Stimulated activated CD4-positive, alpha-beta T cell treated with anti-CD3 and anti-CD28 coated beads, Interleukin-2, amount 100 ng/mL, for 48 hours (primary cell): ENCODE data around the gene MYD88.
"Not testable (repeated sequence)": the region's sequence is repeated elsewhere in the genome, so short reads cannot be mapped to it uniquely, and the experiment has no call there.

ENCODE experiments used
- DNase-seq, 2 donors: peaks; one replicate each; pipeline ENCODE4 v3.0.0-alpha.2; 2020

Gene MYD88

DNA sequence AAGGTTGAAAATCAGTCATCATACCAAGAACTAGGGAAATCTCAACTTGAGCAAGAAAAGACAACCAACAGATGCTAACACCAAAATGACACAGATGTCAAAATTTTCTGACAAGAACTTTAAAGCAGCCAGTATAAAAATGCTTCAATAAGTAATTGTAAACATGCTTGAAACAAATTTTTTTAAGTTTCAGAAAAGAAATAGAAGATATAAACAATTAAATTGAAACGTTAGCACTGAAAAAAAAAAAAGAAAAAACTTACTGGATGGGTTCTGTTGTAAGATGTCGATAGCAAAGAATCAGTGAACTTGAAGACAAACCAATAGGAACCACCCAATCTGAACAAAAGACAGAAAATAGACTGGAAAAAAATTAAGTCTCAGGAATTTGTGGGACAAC lies 8.0 kb downstream of the MYD88 start:
- DNase-seq: no peak

DNA sequence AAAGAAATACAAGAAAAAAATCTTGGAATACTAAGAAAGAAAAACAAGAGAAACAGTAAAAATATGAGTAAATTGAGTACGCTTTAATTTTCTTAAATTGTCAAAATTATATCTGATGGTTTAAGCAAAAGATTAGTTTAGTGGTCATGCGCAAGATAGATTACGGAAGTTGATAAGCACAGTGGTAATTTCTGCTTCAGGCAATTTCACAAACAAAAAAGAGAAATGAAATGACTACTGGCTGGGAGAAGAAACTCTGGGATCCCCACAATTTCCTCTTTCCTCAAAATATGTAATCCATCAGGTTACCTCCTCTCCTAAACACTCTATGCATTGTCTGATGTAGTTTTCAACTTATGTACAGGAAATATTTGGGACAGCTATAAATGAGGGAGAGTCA lies 9.0 kb downstream of the MYD88 start:
- DNase-seq: no peak

DNA sequence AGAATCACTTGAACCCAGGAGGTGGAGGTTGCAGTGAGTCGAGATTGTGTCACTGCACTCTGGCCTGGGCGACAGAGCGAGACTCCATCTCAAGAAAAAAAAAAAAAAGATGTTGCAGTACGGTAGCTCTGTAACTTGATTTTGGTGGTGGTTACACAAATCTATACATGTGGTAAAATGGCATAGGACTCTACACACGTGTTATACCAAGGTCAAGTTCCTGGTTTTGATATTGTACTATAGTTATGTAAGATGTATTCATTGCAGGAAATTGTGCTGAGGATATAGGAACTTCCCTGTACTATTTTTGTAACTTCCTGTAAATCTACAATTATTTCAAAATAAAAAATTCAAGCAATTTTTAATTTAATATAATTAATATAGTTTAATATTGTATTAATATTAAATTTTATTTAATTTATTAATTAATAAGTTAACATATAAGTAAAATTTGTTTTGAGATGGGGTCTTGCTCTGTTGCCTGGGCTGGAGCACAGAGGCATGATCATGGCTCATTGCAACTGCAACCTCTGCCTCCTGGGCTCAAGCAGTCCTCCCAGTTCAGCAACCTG lies 9.9 kb downstream of the MYD88 start:
- no peak for DNase-seq

DNA sequence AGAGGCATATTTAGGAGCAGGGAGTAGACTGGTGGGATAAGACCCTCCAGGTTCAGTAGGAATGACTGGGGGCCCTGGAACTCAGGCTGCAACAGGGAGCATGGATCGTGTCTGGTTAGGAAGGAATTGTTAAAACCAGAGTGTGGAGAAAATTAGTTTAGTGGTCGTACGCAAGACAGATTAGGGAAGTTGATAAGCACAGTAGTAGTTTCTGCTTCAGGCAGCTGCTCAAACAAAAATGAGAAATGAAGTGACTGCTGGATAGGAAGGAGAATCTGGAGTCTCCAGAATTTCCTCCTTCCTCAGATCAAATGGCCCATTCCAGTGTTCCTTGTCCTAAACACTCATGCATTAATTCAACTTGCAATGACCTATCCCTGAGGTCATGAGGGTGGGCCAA lies 11.2 kb downstream of the MYD88 start:
- DNase-seq: no peak

DNA sequence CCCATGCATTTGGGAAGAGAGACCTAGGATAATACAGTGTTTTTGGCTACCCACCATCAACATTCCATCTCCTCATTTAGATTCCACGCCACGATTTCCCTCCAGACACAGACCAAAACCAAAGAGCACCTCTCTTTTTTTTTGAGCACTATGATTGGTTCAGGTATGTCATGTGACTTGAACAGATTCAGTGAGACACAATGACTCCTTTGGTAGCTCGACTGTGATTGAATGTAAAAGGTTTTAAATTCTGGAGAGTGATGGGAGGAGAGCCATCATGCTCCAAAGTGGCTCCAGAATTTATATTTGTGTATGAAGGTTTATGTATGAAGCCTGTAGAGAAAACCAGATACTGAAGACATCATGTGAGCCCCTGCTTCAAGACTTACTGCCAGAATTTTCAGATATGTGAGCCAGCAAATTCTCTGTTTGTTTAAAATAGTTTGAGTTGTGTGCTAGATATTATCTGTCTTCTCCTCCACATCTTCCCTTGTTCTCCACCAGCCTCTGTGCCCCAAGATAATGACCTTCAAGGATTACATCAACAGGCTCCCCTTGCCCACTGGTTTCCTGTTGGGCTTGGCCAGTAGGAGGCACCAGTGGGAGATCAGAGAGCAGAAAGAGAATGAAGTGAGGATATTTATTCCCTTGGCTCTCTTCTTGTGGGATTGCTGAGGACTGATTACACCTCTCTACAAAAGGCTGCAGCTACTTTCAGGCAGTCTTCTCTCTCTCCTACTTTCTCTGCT lies 12.5 kb downstream of the MYD88 start:
- no peak for DNase-seq

DNA sequence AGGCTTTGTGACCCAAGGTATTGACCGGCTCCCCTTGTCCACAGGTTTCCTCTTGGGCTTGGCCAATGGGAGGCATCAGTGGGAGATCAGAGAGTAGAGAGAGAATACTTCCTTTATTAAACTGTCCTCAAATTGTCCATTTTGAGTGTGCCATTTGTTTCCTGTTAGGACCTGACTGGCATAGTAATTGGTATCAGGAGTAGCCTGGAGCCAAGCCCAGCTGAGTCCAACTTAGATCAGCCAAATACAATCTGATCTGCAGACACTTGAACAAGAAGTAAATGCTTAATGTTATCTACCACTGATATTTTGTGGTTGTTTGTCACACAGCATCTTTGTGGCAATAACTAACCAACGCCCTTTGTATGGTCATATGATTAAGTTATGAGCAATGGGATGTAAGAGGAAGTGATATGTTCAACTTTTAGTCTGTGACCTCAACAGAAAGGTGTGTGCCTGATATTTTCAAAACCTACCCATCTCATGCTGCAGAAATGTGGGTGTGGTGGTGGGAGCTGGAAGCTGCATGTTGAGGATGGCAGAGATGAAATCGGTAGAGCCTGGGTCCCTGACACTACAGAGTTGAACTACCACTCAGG lies 13.3 kb downstream of the MYD88 start:
- no peak for DNase-seq

DNA sequence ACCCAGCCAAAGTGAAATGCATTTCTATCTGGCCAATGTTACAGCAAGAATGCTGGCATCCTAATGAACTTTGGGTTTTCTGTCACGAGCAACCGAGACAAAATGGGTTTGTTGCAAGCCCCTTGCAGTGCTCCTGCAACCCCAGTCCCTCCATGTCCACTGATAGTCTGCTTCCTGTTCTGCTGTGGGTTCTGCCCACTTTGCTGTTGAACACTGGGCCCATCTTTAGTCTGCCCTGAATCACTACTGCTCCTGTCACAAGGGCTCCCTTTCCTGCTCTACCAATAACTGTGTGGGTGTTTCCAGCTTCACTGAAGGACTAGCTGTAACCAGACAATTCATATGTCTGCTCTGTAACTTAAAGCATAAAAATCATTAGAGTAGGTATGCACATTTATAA lies 14.1 kb downstream of the MYD88 start:
- no peak for DNase-seq

DNA sequence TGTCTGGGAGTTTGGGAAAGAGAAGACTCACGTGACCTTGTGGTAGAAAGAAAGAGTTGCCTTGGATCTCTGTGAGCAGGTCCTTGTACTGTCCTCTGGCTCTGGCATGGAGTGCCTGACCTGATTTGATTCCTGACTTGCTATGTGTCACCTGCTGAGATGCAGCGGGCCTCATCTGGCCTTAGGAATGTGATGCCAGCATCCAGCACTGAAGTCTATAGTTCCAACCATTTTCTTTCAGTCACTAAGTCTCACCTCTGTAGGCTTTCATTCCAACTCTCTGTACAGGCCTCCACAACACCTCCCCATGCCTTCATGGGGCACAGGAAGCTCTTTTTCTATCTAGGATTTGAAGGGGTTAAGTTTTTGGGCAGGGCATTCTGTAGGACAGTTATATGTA lies 14.8 kb downstream of the MYD88 start:
- no peak for DNase-seq

DNA sequence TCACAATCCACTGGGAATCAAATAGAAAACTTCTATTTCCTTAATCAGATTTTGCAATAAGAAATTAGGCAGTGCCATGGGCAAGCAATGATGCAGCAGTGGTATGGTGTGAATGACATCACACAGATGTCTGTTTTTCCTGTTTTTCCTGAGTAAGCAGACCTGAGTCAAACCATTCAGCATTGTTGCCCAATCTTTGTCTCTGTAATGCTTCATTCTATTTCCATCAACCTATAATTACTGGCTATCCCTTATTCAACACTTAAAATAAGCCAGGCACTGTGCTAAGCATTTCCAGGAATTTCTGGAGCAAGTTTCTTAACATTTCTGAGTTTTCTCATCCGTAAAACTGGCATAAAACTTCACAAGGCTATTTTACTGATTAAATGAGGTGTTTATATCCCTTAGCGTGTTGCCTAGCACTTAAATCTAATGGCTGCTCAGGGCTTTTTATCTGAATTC lies 15.6 kb downstream of the MYD88 start:
- no peak for DNase-seq

DNA sequence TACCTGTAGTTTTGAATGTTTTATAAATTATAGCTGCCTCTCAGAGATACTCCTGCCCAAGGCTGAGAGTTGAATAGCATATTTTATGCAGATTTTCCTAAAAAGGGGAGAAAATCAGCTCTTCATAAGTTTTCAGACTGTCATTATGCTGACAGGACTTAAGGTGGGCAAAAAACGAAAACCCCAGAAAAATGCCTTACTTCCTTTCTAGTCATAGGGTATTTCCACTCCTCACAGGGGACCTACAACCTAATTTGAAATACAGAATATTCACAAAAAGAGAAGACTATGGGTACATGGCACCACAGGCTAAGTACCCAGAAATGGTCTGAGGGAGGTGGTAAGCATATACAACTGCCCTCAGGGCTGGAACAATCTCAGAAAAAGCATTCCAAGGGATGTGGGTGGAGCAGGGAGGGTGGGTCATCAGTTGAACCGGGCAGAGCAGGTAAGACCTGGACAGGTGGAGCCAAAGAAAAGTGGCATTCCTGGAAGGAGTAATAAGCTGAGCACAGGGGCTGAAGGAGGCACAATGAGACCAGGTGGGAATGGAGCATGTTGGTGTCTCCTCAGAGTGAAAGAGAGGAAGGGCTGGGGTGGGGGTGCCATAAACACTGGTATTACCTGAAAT lies 16.3 kb downstream of the MYD88 start:
- DNase-seq: no peak

DNA sequence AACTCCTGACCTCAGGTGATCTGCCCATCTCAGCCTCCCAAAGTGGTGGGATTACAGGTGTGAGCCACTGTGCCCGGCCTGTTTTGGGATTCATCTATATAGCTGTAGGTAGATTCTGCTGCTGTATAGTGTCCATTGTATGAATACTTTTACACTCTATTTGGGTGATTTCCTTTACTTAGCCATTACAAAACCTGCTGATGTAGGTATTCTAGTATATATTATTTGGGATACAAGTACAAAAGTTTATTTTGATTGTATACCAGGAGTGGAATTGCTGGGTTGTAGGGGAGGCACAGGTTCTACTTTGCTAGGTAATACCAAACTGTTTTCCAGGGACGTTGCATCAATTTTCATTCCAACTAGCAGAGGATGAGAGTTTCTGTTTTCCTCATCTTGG lies 17.4 kb downstream of the MYD88 start:
- no peak for DNase-seq

DNA sequence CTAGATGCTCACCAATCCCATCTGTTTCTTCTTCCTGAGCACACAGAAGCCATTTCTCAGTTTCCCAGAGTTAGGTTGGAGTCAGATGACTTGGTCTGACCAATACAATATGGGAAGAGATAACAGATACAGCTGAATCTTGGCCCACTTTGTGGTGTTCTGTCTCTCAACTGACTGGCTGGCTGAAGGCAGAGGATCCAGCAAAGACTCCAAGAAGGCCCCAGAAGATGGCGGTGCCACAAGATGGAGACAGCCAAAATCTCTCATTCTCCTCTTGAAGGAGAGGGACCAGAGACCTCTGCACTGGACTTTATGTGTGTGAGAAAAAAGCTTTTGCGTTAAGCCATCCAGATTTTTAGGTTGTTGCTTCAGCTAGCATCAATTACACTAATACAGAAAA lies 18.7 kb downstream of the MYD88 start:
- no peak for DNase-seq

DNA sequence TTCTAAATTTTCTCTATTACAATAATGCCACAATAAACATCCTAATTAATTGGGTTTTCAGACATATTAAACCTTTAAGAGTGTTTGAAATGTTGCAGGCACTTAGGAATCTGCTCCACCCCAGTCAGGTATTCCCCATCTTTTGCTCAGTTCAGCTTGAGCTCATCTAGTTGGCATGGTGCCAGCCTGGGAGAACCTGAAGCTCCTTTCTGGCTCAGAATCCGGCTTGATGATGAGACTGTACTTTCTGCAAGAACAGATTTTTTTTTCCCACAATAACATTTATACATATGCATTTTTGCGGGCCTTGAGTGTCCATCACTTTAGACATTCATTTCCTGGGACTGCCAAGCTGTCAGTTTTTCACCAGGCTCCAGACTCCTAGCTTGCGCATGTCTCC lies 19.1 kb downstream of the MYD88 start:
- no peak for DNase-seq

DNA sequence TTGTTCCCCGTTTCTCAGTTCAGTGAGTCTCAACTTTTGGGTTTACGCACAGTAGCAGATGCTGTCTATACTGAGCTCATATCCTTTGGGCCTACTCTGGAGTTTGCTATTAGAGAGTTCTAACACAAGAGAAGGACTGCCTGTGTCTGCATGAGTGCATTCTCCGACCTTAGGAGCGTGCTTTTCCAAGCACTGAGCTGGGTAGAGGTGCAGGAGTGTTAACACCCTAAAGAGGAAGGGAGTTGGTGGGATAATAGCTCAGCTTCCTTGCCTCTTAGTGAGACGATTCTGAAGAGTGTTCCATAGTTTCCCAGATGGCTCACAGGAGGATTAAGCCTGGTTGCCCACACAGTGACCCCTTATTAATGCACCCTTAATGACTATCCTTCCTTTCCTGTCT lies 20.0 kb downstream of the MYD88 start:
- no peak for DNase-seq

DNA sequence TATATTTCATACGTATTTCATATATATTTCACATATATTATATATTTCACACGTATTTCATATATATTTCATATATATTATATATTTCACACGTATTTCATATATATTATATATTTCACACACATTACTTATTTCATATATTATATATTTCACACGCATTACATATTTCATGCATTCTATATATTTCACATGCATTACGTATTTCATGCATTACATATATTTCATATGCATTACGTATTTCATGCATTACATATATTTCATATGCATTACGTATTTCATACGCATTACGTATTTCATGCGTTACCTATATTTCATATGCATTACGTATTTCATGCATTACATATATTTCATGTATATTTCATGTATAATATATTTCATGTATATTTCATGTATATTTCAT lies 22.2 kb downstream of the MYD88 start:
- DNase-seq: not testable (repeated sequence)

DNA sequence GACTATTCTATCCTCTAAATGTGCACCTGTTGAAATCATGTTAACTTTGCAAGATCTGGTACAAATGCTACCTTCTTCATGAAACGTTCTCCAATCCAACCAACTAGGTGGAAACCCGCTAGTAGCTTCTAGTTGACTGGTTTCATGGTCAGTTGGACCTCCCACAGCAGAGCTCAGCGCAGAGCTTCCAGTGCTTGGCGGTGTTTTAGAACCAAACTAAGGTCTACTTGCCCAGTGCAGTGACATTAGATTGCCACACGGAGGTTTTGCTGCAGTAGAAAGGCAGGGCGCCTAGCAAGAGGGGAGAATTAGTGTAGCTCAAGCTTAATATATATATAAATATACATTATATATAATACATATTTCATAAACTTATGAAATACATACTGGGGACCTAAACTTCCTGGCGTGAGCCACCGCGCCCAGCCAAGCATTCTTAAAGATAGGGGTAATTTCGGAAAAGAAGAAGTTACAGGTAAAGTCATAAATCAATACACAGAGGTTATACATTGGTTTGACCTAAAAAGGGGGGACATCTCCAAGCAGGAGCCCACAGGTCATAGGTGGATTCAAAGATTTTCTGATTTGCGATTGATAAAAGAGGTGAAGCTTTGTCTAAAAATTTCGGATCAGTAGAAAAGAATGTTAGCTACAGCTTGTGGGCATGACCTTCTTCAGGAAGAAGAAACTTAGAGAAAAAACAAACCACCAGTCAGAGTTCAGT lies 24.8 kb downstream of the MYD88 start:
- DNase-seq: no peak

DNA sequence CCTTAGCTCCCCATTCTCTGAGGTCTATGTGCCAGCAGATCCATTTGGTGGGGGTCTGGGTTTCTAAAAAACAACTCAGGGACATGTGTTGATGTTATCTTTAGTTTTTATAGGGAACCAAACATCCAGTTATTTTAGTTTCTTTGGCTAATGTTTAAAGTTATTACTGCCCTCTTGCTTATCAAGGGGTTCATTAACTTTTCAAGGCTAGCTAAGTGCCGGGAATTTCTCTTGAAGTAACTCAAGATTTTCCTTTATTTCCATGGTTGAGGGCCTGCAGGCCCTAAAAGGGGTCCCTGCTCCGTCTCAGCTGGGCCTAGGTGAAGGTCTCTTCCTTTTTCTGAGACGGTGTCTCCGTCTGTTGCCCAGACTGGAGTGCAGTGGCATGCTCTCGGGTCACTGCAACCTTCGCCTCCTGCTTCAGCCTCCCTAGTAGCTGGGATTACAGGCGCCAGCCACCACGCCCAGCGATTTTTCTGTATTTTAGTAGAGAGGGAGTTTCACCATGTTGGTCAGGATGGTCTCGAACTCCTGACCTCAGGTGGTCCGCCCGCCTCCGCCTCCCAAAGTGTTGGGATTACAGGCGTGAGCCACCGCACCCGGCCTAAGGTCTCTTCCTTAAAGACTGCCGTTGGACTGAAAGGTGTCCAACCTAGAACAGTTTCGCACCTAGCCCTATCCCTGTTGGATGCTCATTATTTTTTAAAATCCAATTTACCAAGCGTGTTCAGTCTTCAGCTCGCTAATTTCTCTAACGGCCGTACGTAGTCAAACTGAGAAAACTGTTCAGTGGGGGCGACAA lies 25.6 kb downstream of the MYD88 start:
- DNase-seq: no peak

DNA sequence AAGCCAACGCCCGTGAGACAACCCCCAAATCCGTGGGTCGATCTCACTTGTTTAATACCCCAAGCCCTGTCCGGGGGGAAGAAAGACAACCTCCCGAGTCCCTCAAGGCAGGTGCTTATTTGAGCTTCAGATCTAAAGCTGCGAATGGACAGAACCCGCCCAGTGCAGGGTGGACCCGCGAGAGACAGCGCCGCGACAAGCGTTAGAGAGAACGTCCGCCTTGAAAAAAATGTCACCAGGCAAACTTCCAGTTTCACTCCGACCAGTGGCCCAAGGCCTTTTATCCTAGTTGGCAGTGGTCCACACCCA lies 26.1 kb downstream of the MYD88 start:
- DNase-seq: no peak

DNA sequence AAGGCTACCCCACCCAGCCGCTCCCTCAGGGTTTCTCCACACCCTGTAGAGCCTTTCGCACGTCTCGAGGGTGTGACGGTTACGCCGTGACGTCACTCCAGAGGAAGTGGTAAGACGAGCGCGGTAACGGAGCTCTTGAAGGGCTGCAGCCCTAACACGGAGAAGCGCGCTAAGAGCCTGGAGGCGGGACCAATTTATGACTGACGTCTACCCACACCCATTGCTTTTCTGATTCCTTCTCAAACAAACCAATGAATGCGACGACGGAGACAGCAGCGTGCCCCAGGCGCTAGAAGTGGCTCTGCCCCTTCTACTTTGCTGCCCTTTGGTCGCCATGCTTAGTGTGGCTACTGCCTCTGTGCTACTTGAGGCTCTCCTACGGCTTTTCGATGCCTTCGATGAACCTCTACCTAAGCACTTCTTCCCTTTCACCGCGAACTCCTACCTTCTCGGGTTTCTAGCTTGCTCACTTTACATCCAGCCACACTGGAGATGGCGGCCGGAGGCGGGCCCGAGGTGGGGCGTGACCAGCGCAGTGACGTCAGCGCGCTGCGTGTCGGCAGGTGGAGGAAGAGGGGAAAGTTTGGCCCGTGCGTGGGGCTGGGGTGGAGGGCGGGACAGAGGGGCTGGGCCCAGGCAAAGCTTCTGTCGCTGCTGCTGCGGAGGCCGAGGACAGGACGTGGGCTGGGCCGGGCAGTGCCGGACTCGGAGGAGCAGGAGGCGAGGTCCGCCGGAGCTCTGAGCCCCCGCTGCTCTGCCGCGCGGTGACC lies 26.7 kb downstream of the MYD88 start, which contains the start of gene OXSR1:
Gene OXSR1, plus strand, starts transcription at position 586 of the 770 bp plus-strand sequence. CDS start 340 bp downstream, outside the sequence.
- DNase-seq: peak; percentile 92

DNA sequence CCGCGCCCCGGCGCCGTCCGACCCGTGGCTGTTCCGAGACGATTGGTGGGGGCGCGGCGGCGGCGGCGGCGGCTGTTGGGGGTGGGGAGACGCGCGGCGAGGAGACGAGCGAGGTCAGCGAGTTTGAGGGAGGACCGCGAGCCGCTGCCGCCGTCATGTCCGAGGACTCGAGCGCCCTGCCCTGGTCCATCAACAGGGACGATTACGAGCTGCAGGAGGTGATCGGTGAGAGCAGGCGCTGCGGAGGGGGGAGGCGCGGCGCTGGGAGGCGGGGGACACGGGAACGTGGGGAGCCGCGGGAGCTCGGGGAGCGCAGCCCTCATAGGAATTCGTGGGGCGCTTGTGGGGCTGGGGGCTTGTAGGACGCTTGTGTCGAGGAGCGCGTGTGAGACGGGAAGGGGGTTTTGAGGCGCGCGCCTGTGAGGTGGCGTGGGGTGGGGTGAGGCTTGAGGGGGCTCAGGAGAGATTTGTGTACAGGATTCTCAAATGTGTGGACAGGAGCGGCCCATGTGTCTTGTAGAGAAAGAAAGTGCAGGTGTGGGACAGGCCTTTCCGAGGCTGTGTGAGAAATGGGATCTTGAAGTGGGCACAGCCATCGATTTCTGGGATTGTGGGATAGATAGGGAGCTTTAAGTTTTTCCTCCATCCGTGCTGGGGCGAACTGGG lies 27.4 kb downstream of the MYD88 start:
- peak in 1 of 2 donors; percentile 46 for DNase-seq

DNA sequence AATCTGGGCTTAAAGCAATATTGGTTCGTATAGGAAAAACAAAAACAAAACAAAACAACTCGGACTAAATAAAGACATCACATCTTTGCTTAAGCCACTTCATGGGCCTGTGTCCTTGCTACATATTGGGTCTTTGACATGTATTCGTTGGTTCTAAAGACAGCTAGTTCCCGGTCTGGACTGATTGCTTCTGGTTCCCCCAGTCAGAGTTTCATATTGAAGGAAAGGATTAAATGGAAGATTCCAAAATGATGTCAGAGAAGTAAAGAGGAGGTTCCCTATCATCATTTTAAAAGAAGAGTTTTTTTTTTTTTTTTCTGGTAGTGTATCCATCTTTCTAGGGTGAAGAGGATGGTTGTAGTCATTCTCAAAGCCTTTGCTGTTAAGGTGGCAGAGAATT lies 29.1 kb downstream of the MYD88 start:
- no peak for DNase-seq
